Measurements from ENCODE around the gene WNK1. TPM values are rescaled to one million over a fixed set of nuclear protein-coding genes. Genes with fewer than 3 reads are reported as not detected.

Gene WNK1
- total and polyA plus RNA-seq, 7 donors, result 40.7 to 272 (median 230) TPM

DNA sequence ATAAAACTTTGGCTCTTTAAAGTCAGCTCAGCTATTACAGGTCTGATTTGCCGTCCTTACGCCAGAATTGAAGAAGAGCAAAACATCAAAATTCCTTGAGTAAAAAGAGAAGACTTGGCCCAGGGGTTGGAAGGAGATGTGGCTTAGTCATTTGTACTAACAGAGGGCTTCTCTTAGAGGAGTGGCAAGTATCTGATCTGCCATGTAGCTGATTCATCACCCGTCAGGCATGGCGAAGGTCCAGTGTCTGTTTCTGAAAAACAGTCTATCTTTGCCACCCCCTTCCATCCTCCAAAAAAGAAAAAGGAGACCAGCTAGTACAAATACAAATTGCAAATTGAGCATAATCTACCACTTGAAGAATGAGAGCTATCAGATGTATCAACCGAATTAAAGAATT, 105.2 kb downstream of the WNK1 start:
- Histone ChIP-seq H3K27ac (peak overlapping the region; percentile 80), H3K9me3 (no peaks in the 10 kb centered on the region), H3K36me3 (ENCODE audit: insufficient read depth in 1 of 2, low read depth in 1 of 2) (peaks cover 3 to 58% of the 10 kb centered on the region in 2 donors), H3K27me3 (ENCODE audit: insufficient read depth in 3 of 3, low read length in 2 of 3) (no peaks in the 10 kb centered on the region), H3K4me1 (peaks cover 32% of the 10 kb centered on the region), H3K4me3 (no peak overlapping the region)
- peak; percentile 89 to 96 (median 95) for ATAC-seq
- 52 to 83% (median 52%) methylated on average over 5 of the region's 5 CpGs for WGBS, 3 donors
- TF ChIP-seq, protein P1, sequence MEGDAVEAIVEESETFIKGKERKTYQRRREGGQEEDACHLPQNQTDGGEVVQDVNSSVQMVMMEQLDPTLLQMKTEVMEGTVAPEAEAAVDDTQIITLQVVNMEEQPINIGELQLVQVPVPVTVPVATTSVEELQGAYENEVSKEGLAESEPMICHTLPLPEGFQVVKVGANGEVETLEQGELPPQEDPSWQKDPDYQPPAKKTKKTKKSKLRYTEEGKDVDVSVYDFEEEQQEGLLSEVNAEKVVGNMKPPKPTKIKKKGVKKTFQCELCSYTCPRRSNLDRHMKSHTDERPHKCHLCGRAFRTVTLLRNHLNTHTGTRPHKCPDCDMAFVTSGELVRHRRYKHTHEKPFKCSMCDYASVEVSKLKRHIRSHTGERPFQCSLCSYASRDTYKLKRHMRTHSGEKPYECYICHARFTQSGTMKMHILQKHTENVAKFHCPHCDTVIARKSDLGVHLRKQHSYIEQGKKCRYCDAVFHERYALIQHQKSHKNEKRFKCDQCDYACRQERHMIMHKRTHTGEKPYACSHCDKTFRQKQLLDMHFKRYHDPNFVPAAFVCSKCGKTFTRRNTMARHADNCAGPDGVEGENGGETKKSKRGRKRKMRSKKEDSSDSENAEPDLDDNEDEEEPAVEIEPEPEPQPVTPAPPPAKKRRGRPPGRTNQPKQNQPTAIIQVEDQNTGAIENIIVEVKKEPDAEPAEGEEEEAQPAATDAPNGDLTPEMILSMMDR (IDR thresholded peaks at IDR 0.05), result no peak
- intact Hi-C loops (cut with DNase I), result loop anchor here in 1 of 2 donors (5.0 kb wide), 1 partner anchor 40 kb away; no protein-coding TSS in a partner anchor
- peak; percentile 64 to 82 for DNase-seq

DNA sequence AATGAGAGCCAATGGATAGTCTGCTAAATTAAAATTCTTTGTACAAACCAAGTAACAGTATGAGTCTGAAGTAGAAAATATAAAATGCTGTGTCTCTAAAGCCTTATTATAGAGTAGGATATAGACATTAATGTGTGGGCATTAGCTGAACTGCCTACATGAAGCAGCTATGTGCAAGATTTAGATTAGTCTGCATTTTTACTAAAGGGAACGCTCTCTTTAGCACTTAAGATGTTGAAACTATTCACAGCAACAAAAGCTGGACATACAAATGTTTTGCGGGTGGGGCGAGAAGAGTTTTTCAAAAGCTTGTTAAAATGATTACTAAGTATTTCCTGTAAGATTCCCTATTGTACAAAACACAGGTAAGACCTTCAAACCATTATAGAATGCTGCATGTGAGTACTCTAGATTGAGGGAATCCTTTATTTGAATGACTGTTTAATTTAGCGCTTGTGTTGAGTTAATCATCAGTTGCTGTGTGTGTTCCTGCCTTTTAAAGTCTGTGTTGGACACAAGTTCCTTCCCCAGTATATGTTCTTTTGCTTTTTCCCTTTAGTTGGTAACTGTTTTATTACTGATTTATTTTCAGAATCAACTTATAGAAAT, 110.0 kb downstream of the WNK1 start:
- 93 to 95% (median 95%) methylated on average over 4 of the region's 4 CpGs for WGBS, 3 donors
- H3K9me3 ChIP-seq, result no peaks in the 10 kb centered on the region
- intact Hi-C loops (cut with DNase I), result no loop called here
- no peak overlapping the region for H3K4me3 ChIP-seq
- H3K27ac ChIP-seq, result no peak overlapping the region
- peaks cover 3 to 98% of the 10 kb centered on the region in 2 donors for H3K36me3 ChIP-seq (ENCODE audit: insufficient read depth in 1 of 2, low read depth in 1 of 2)
- H3K4me1 ChIP-seq, result peaks cover 13% of the 10 kb centered on the region
- H3K27me3 ChIP-seq (ENCODE audit: insufficient read depth in 3 of 3, low read length in 2 of 3), result no peaks in the 10 kb centered on the region
- DNase-seq (no peak), ATAC-seq (no peak)
- TF ChIP-seq, protein P1 (IDR thresholded peaks at IDR 0.05), result no peak

DNA sequence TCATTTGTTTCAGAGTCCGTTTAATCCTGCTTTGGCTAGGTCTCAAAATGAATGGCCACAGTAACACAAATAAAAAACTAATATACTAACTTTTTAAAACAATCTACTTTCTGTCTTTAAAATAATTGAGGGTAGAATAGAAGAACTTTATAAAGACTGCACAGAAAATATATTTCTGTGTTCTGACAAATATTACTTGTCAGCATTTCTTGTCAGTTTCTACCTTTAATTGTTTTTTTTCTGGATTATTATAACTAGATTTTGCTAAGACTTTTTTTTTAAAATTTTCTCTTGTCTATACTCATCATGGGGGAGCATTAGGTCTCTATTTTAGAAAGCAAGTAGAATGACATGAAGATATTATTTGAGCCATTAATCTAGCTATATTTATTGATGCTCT, 110.9 kb downstream of the WNK1 start:
- no peaks in the 10 kb centered on the region for H3K9me3 ChIP-seq
- H3K4me1 ChIP-seq, result peaks cover 4% of the 10 kb centered on the region
- H3K27ac ChIP-seq, result no peak overlapping the region
- H3K4me3 ChIP-seq, result no peak overlapping the region
- WGBS, 3 donors, result 79 to 87% (median 81%) methylated on average over 1 of the region's 1 CpG
- intact Hi-C loops (cut with DNase I), result no loop called here
- peaks cover 7 to 99% of the 10 kb centered on the region in 2 donors for H3K36me3 ChIP-seq (ENCODE audit: insufficient read depth in 1 of 2, low read depth in 1 of 2)
- ATAC-seq (no peak), DNase-seq (no peak)
- TF ChIP-seq, protein P1 (IDR thresholded peaks at IDR 0.05), result no peak
- no peaks in the 10 kb centered on the region for H3K27me3 ChIP-seq (ENCODE audit: insufficient read depth in 3 of 3, low read length in 2 of 3)

DNA sequence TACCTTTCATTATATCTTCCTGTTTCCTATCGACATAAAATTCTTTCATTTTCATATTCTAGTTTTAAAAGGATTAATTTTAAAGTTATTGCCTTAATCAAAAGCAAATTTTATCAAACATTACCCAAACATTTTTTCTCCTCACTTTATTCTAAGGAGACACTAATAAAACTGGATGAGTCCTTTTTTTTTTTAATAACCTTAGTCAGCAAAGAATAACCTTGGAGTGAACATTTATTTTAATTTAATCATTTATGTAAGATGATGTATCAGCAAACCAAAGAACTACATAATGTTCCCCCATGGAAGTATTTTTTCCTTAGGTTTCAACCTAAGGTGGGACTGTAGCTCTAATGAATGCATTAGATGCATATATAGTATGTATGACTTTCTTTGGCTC, 113.2 kb downstream of the WNK1 start:
- Histone ChIP-seq H3K4me3 (no peak overlapping the region), H3K4me1 (no peaks in the 10 kb centered on the region), H3K9me3 (no peaks in the 10 kb centered on the region), H3K27ac (no peak overlapping the region), H3K27me3 (ENCODE audit: insufficient read depth in 3 of 3, low read length in 2 of 3) (no peaks in the 10 kb centered on the region), H3K36me3 (ENCODE audit: insufficient read depth in 1 of 2, low read depth in 1 of 2) (peaks cover 11 to 97% of the 10 kb centered on the region in 2 donors)
- TF ChIP-seq, protein P1 (IDR thresholded peaks at IDR 0.05), result no peak
- intact Hi-C loops (cut with DNase I), result loop anchor here in 1 of 2 donors (5.0 kb wide), 1 partner anchor 42 kb away; no protein-coding TSS in a partner anchor
- 93 to 100% (median 95%) methylated on average over 1 of the region's 1 CpG for whole genome bisulfite sequencing, 3 donors
- ATAC-seq, result no peak
- DNase-seq, result no peak
